Measurements from ENCODE around the gene LY86.

GRCh38 chr6:6631534-6632276, 43.2 kb downstream of the LY86 start:
- TF ChIP-seq UBTF (IDR thresholded peaks at IDR 0.05; ENCODE audit: borderline replicate concordance in 1 of 2, low read depth in 2 of 2, low read length in 2 of 2) (no peak), POLR2A (conservative IDR thresholded peaks at IDR 0.05) (no peak), SMARCA4 (IDR thresholded peaks at IDR 0.05) (no peak), HNRNPH1 (optimal IDR thresholded peaks at IDR 0.05; ENCODE audit: low read depth, low read length) (no peak), YY1 (IDR thresholded peaks at IDR 0.05; ENCODE audit: borderline replicate concordance in 1 of 3, control insufficient read depth in 1 of 3, extremely low read depth in 1 of 3, insufficient read depth in 3 of 3, insufficient read length in 1 of 3, insufficient replicate concordance in 2 of 3, low read depth in 1 of 3, low read length in 2 of 3) (no peak), CHD4 (IDR thresholded peaks at IDR 0.05; ENCODE audit: insufficient read depth, insufficient replicate concordance, low read depth, low read length, poor library complexity, severe bottlenecking) (no peak), RAD21 (CRISPR knock-in tag; conservative IDR thresholded peaks at IDR 0.05 in 1 of 2, IDR thresholded peaks at IDR 0.05 in 1 of 2) (no peak), ARNT (IDR thresholded peaks at IDR 0.05) (no peak), ZC3H11A (IDR thresholded peaks at IDR 0.05; ENCODE audit: low read depth, low read length) (no peak)
